Fibroblast of peridontal ligament (primary cell): ENCODE data around the gene RNF181.
A peak's percentile ranks its signal among the peaks of the same experiment; 100 is the strongest.
"Not testable (repeated sequence)": the region's sequence is repeated elsewhere in the genome, so short reads cannot be mapped to it uniquely, and the experiment has no call there.

ENCODE experiments used
- DNase-seq: peaks from one replicate; pipeline ENCODE4 v3.0.0-alpha.2; 2010; ENCODE audit errors: extremely low read depth

RNF181 gene

GRCh38 chr2:85577386-85578242 is 17.9 kb upstream of the RNF181 start, which contains the start of gene VAMP8:
Gene VAMP8, plus strand, starts transcription at chr2:85577586. Its CDS starts 61 bp downstream, at chr2:85577647.
- no peak for DNase-seq

- no peak for DNase-seq
Observed at GRCh38 chr2:85578243-85579180, 17.0 kb upstream of the RNF181 start.

- no peak for DNase-seq
Observed at GRCh38 chr2:85579266-85579935, 16.1 kb upstream of the RNF181 start.

GRCh38 chr2:85580206-85580605 is 15.3 kb upstream of the RNF181 start:
- DNase-seq, result no peak

GRCh38 chr2:85582492-85582891 is 13.1 kb upstream of the RNF181 start:
- DNase-seq, result no peak

GRCh38 chr2:85583667-85584353 is 11.7 kb upstream of the RNF181 start:
- DNase-seq, result no peak

GRCh38 chr2:85584354-85584856 is 11.1 kb upstream of the RNF181 start, which contains the start of gene VAMP5:
Gene VAMP5, plus strand, starts transcription at chr2:85584431. Its CDS starts 60 bp downstream, at chr2:85584491.
- no peak for DNase-seq

GRCh38 chr2:85584857-85585780 is 10.4 kb upstream of the RNF181 start:
- peak; percentile 36 for DNase-seq

- peak; percentile 48 for DNase-seq
Observed at GRCh38 chr2:85585781-85586105, 9.8 kb upstream of the RNF181 start.

- DNase-seq, result no peak
Observed at GRCh38 chr2:85588236-85588635, 7.3 kb upstream of the RNF181 start.

- DNase-seq, result no peak
Observed at GRCh38 chr2:85588645-85589044, 6.9 kb upstream of the RNF181 start.

- no peak for DNase-seq
Observed at GRCh38 chr2:85589181-85589580, 6.4 kb upstream of the RNF181 start.

- peak; percentile 98 for DNase-seq
Observed at GRCh38 chr2:85589982-85590791, 5.4 kb upstream of the RNF181 start.

GRCh38 chr2:85590950-85591349 is 4.6 kb upstream of the RNF181 start:
- no peak for DNase-seq

- DNase-seq, result no peak
Observed at GRCh38 chr2:85591563-85591962, 4.0 kb upstream of the RNF181 start.

GRCh38 chr2:85592299-85592698 is 3.2 kb upstream of the RNF181 start:
- DNase-seq, result not testable (repeated sequence)

- DNase-seq, result no peak
Observed at GRCh38 chr2:85593023-85593422, 2.5 kb upstream of the RNF181 start.

- no peak for DNase-seq
Observed at GRCh38 chr2:85594715-85595300, 737 bp upstream of the RNF181 start.

GRCh38 chr2:85596026-85596333 is 435 bp downstream of the RNF181 start:
- DNase-seq, result no peak
